Right cardiac atrium (tissue), 5 donors: ENCODE measurements around the gene KRT23. TPM values are rescaled to one million over a fixed set of nuclear protein-coding genes. Genes with fewer than 3 reads are reported as not detected.
"Not testable (repeated sequence)": the region's sequence is repeated elsewhere in the genome, so short reads cannot be mapped to it uniquely, and the experiment has no call there.

Experiments
- ATAC-seq, 2 donors: fragments of 200-7000 bp; cut with Tn5 transposase; one replicate each; pipeline versions ENCODE4 v1.8.0 to v1.9.1; 2020; ENCODE audit warnings: moderate library complexity in 2 of 2, mild to moderate bottlenecking in 1 of 2
- DNase-seq, 3 donors: peaks; one replicate each; pipeline ENCODE4 v3.0.0-alpha.2; 2020
- H3K27ac ChIP-seq: one replicate; pipeline ENCODE4 v1.5.1; 2013; ENCODE audit warnings: mild to moderate bottlenecking, low read length, control low read depth, moderate library complexity
- H3K27me3 ChIP-seq: one replicate; pipeline ENCODE4 v1.6.1; 2013; ENCODE audit not compliant: control insufficient read depth, insufficient read depth
- H3K4me1 ChIP-seq: one replicate; pipeline ENCODE4 v1.6.1; 2013; ENCODE audit warnings: low read length; ENCODE audit not compliant: control insufficient read depth, insufficient read depth
- H3K4me3 ChIP-seq: one replicate; pipeline ENCODE4 v1.5.1; 2013; ENCODE audit warnings: low read length, control low read depth
- H3K9me3 ChIP-seq: one replicate; pipeline ENCODE4 v1.6.1; 2013; ENCODE audit warnings: low read length; ENCODE audit not compliant: control insufficient read depth
- WGBS: extraction: QIAGEN DNeasy Blood & Tissue Kit; methylation state at CpG from one replicate; pipeline ENCODE4 v1.1.7; 2013; 5-methylcytosine and 5-hydroxymethylcytosine counted together
- intact Hi-C, 4 donors: fragments of 100-400 bp; cut with DNase I; formaldehyde crosslinking; loops; one replicate each; pipeline versions ENCODE4 v1.11.0 to v1.14.0; 2022 to 2023
- polyA plus RNA-seq: library from polyadenylated mRNA; stranded (reverse); fragments of 200-250 nt; gene quantifications from one replicate; pipeline ENCODE4 v1.2.3, GENCODE V29; 2013
- total RNA-seq, 4 donors: library from RNA; stranded (reverse); fragmentation: NEBNext Ultra II Directional; extraction: Animal tissue kit (Norgen Biotek cat#: 25700); gene quantifications; one replicate each; pipeline ENCODE4 v1.2.1, GENCODE V29; 2021
- donor health status: healthy with polysubstance abuse.
- donor health status: DM: no; HTN: yes; CAD: no.
- donor health status: DM: no; HTN: no; CAD: no.
- donor health status: DM: no; HTN: yes; CAD: no; lungs with severe emphysema.
- donor health status: DM: yes; HTN: yes; CAD: no.

KRT23 gene
- total and polyA plus RNA-seq, 5 donors = not detected

DNA sequence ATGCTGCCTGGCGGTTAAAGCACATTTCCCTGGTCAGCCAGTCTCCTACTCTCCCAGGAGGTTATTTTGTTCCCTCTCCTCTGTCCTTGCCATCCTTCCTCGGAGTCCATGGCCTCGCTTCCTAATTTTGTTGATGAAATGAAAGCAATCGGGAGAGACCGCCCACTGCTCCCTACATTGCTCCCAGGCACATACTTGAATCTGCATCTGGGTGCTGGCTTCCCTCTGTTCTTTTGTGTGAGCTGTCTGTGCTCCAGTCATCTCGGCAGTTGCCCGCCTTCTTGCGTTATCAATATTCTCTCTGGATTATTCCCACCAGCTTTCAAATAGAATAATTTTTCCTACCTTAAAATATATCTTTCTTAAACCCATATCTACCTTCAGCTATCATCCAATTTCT lies 11.1 kb downstream of the KRT23 start:
- Histone ChIP-seq H3K27me3 (peaks cover 2% of the 10 kb centered on the region), H3K4me3 (no peak overlapping the region), H3K4me1 (peaks cover 1% of the 10 kb centered on the region), H3K27ac (no peak overlapping the region), H3K9me3 (peaks cover 2% of the 10 kb centered on the region)
- WGBS = 75% methylated on average over 8 of the region's 8 CpGs
- intact Hi-C loops = no loop called here
- ATAC-seq = no peak
- no peak for DNase-seq

DNA sequence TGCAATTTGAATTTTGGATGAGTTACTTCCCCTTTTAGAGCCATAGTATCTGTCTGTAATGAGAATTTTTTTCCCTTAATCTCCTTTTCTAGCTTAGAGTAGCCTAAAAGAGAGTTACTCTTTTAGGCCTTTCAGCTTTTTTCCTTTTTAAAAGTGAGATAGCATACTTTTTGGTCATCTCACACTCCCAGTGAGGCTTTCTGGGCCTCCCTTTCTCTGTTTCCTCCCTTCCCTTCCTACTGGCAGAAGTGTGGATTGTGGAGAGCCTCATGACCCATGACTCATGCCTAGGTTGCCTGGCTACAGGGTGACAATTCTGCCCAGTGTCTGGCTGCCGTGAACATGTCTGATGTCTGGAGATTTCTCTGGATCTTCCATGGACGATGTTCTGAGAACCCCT lies 15.2 kb downstream of the KRT23 start:
- peaks cover 1% of the 10 kb centered on the region for H3K4me1 ChIP-seq
- no peaks in the 10 kb centered on the region for H3K9me3 ChIP-seq
- WGBS = 47% methylated on average over 2 of the region's 2 CpGs
- H3K27ac ChIP-seq = no peak overlapping the region
- H3K4me3 ChIP-seq = no peak overlapping the region
- peaks cover 2% of the 10 kb centered on the region for H3K27me3 ChIP-seq
- peak in 1 of 2 donors; percentile 72 for ATAC-seq
- intact Hi-C loops = no loop called here
- peak in 1 of 3 donors; percentile 28 for DNase-seq

DNA sequence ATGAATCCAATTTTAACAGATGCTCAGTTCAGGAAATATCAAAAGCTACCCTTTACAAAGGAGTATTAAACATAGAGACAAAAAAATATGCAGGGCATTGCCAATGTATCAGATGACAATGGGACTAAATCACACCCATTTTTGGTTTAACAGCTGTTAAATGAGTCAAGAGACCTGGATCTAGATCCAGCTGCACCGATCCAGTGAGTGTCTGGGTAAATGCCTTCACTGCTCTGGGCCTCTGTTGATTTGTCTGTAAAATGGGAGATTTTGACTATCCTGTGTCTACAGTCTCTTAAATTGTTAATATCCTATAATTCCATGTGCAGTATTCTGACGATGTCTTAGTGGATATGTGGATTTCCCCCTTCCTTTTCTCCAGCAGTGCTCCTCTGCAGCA lies 16.4 kb downstream of the KRT23 start:
- no peak for ATAC-seq
- Histone ChIP-seq H3K27ac (no peak overlapping the region), H3K9me3 (no peaks in the 10 kb centered on the region), H3K4me3 (no peak overlapping the region), H3K4me1 (peaks cover 1% of the 10 kb centered on the region), H3K27me3 (no peaks in the 10 kb centered on the region)
- intact Hi-C loops = no loop called here
- DNase-seq = no peak
- 66% methylated on average over 2 of the region's 2 CpGs for WGBS

DNA sequence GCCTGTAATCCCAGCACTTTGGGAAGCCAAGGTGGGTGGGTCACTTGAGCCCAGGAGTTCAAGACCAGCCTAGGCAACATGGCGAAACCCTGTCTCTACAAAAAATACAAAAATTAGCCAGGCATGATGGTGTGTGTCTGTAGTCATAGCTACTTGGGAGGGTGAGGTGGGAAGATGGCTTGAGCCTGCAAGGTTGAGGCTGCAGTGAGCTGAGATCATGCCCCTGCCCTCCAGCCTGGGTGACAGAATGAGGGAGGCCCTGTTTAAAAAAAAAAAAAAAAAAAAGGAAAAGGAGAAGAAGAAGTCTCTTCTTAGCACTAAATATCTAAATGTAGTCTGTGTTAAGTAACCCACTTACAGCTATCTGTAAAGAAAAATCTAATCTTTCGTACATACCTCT lies 20.3 kb downstream of the KRT23 start:
- not testable (repeated sequence) for DNase-seq, H3K4me3 ChIP-seq, H3K27ac ChIP-seq, H3K9me3 ChIP-seq, ATAC-seq, H3K27me3 ChIP-seq, H3K4me1 ChIP-seq
- 95% methylated on average over 2 of the region's 2 CpGs for WGBS
- intact Hi-C loops = loop anchor here in 1 of 4 donors (10.0 kb wide), 1 partner anchor 628 kb away; no protein-coding TSS in a partner anchor

- Histone ChIP-seq H3K27ac (no peak overlapping the region), H3K4me3 (no peak overlapping the region), H3K9me3 (no peaks in the 10 kb centered on the region), H3K4me1 (no peaks in the 10 kb centered on the region), H3K27me3 (no peaks in the 10 kb centered on the region)
- DNase-seq (no peak), ATAC-seq (no peak)
- intact Hi-C loops = loop anchor here in 1 of 4 donors (10.0 kb wide), 1 partner anchor 628 kb away; no protein-coding TSS in a partner anchor
- WGBS = 38% methylated on average over 1 of the region's 1 CpG
Measured at GRCh38 chr17:40916366-40916765, 21.1 kb downstream of the KRT23 start.

DNA sequence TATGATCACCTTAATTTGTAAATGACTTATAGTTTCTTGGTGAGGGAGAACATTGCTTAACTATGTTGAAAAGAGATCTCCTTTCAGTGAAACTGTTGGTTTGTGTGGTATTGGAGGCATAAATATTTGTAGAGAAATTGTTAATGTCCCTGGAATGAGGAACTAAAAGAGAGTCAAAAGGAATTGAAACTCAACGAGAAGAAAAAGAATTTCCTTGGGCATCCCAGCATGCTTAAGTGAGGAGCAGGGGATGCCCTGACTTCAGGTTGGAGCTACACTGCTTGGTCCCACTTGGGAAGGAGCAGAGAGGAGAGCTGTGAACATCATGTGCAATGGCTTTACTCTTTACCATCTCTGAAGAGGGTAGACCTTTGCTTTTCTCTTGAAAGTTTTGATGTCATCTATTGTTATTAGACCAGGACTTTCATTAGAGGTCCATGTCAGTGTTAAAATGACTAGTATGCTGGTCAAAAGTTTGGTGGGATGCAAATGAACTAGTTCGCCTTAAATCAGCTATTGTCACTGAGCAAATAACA lies 21.7 kb downstream of the KRT23 start:
- 76% methylated on average over 2 of the region's 2 CpGs for WGBS
- ATAC-seq (no peak), DNase-seq (no peak)
- H3K9me3 ChIP-seq = no peaks in the 10 kb centered on the region
- no peaks in the 10 kb centered on the region for H3K27me3 ChIP-seq
- intact Hi-C loops = loop anchor here in 1 of 4 donors (10.0 kb wide), 1 partner anchor 629 kb away; no protein-coding TSS in a partner anchor
- H3K4me3 ChIP-seq = no peak overlapping the region
- H3K27ac ChIP-seq = no peak overlapping the region
- no peaks in the 10 kb centered on the region for H3K4me1 ChIP-seq

GRCh38 chr17:40915199-40915661 lies 22.2 kb downstream of the KRT23 start:
- H3K27ac ChIP-seq = no peak overlapping the region
- ATAC-seq (no peak), DNase-seq (no peak)
- H3K9me3 ChIP-seq = no peaks in the 10 kb centered on the region
- no peak overlapping the region for H3K4me3 ChIP-seq
- 69% methylated on average over 3 of the region's 3 CpGs for WGBS
- H3K27me3 ChIP-seq = no peaks in the 10 kb centered on the region
- intact Hi-C loops = loop anchor here in 1 of 4 donors (10.0 kb wide), 1 partner anchor 630 kb away; no protein-coding TSS in a partner anchor
- H3K4me1 ChIP-seq = no peaks in the 10 kb centered on the region

DNA sequence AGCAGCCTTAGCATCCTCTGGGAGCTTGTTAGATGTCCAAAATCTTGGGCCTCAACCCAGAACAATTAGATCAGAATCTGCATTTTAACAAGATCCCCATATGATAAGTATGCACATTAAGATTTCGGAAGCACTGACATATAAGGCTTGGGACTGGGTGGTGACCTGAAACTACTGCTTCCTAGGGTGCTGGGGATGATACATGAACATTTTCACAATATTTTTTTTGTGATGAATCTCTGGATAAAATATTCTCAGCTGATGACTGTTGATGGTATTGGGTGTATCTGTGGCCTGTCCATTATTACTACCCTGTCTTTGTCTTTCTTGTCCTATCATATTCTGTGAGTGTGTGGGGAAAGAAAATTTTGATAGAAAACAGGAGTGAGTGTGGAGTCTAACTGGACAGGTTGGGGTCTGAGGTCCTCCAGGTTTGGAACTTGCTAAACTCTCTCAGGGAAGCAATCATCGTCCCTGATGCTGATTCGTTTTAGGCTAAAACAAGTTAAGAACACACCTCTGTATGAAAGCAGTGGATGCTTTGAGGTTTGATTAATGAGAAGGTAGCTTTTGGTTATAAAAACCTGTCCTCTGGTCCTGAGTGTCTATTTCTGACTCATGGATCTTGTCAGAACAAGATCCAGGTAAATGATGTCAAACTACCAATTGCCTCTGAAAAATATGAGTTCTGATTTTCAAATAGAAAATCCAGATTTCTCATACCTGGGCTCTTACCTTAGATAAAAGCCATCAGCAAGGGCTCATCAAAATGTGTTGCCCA lies 23.2 kb downstream of the KRT23 start:
- DNase-seq (no peak), ATAC-seq (no peak)
- H3K27ac ChIP-seq = no peak overlapping the region
- no peaks in the 10 kb centered on the region for H3K27me3 ChIP-seq
- WGBS = 76% methylated on average over 3 of the region's 3 CpGs
- H3K4me3 ChIP-seq = no peak overlapping the region
- H3K9me3 ChIP-seq = no peaks in the 10 kb centered on the region
- H3K4me1 ChIP-seq = no peaks in the 10 kb centered on the region
- intact Hi-C loops = loop anchor here in 2 of 4 donors (5.0 to 10.0 kb wide), 2 partner anchors 631 to 738 kb away; no protein-coding TSS in a partner anchor

GRCh38 chr17:40912486-40913210 lies 24.8 kb downstream of the KRT23 start:
- Histone ChIP-seq H3K4me1 (no peaks in the 10 kb centered on the region), H3K9me3 (no peaks in the 10 kb centered on the region), H3K27ac (no peak overlapping the region), H3K27me3 (no peaks in the 10 kb centered on the region), H3K4me3 (no peak overlapping the region)
- intact Hi-C loops = loop anchor here in 2 of 4 donors (5.0 to 10.0 kb wide), 2 partner anchors 632 to 740 kb away; no protein-coding TSS in a partner anchor
- no peak for ATAC-seq
- WGBS = 88% methylated on average over 13 of the region's 13 CpGs
- DNase-seq = no peak

GRCh38 chr17:40910441-40910841 lies 27.0 kb downstream of the KRT23 start:
- ATAC-seq = no peak
- Histone ChIP-seq H3K4me1 (no peaks in the 10 kb centered on the region), H3K4me3 (no peak overlapping the region), H3K27me3 (no peaks in the 10 kb centered on the region), H3K27ac (no peak overlapping the region), H3K9me3 (no peaks in the 10 kb centered on the region)
- no peak for DNase-seq
- 64% methylated on average over 3 of the region's 3 CpGs for WGBS
- intact Hi-C loops = loop anchor here in 2 of 4 donors (5.0 to 10.0 kb wide), 2 partner anchors 634 to 742 kb away; no protein-coding TSS in a partner anchor
